B cell (primary cell): Measurements from ENCODE around the gene RWDD2A.

Source experiments
- CTCF ChIP-seq: fragments of 200-600 bp; IDR thresholded peaks from one replicate; pipeline ENCODE4 v1.8.0; 2022; ENCODE audit warnings: antibody characterized with exemption, mild to moderate bottlenecking
- EZH2 ChIP-seq: IDR thresholded peaks from 2 replicates; pipeline ENCODE4 v1.6.1; 2012; ENCODE audit warnings: borderline replicate concordance, low read depth, mild to moderate bottlenecking, moderate library complexity, low read length; ENCODE audit not compliant: insufficient read depth, poor library complexity, severe bottlenecking

- no peak for TF ChIP-seq CTCF
- no peak for TF ChIP-seq EZH2
These were observed 701 bp upstream of the RWDD2A start for GRCh38 chr6:83192456-83192855.
